ENCODE results near the gene RAVER1. TPM values are rescaled to one million over a fixed set of nuclear protein-coding genes. Genes with fewer than 3 reads are reported as not detected.
"Not testable (repeated sequence)": the region's sequence is repeated elsewhere in the genome, so short reads cannot be mapped to it uniquely, and the experiment has no call there.

Gene RAVER1
- polyA plus RNA-seq (2013) = 32.5 and 33.1 TPM in 2 replicates

DNA sequence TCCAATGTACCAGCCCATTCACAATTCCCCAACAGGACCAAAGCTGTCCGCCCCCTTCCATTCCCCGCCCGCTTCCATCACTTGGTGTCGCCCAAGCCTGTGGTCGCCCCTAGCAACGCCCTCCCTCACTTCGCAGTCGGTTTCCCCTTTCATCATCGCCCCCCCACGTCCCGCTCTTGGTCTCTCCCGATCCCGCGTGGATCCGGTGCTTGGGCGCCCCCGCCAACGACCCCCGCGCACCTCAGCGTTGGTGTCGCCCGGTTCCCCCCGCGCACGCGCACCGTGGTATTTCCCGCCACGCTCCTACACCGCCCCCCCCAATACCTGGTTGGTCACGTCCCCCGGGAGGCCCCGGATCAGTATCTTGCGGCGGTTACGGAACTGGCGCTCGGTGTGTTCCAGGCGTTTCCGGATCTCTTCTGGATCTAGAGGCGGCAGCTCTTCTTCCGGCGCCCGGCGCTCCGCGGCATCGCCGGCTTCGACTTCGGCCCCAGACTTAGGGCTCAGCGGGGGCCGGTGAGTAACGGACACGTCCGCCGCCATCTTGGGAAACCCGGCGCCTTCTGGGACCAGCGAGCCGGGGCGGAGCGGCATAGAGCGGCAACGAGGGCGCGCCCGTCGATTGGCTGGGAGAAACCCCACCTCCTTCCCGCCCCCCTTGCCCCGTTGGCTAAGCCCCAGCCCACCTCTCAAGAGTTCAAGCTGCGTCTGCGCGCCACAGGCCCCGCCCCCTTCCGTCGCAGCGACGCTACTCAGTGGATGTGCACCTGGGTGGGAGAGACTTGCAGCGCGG, at the start of gene RAVER1:
RAVER1 (minus strand) TSS at position 565 of the 793 bp plus-strand sequence; CDS start at position 543, 22 bp downstream.
- Histone ChIP-seq H2AFZ (ENCODE audit: insufficient read depth, low read length, poor library complexity) (peak within 1 kb of the TSS; percentile 88), H2BK120ac (ENCODE audit: insufficient read depth, low read length, poor library complexity) (peak within 1 kb of the TSS; percentile 65), H3K18ac (ENCODE audit: low read length) (peak within 1 kb of the TSS; percentile 58), H3K4me3 (ENCODE audit: low read depth, low read length) (peak within 1 kb of the TSS; percentile 86), H3K9me3 (ENCODE audit: insufficient read depth, low read depth, low read length) (no peaks in the 10 kb centered on the region), H3K36me3 (ENCODE audit: control insufficient read depth in 1 of 2, insufficient read depth in 2 of 2, low read length in 2 of 2) (peaks cover 24 to 26% of the 10 kb centered on the region in 2 experiments), H4K12ac (ENCODE audit: low read depth, low read length) (peak within 1 kb of the TSS; percentile 68), H4K8ac (ENCODE audit: low read depth, low read length) (peak within 1 kb of the TSS; percentile 80), H3K27me3 (ENCODE audit: insufficient read depth, low read length) (no peaks in the 10 kb centered on the region), H3K27ac (ENCODE audit: low read depth, low read length) (peak within 1 kb of the TSS; percentile 54), H3K23ac (ENCODE audit: low read length) (no peak within 1 kb of the TSS), H3K79me1 (ENCODE audit: low read length) (peaks cover 6% of the 10 kb centered on the region), H3K79me2 (ENCODE audit: control insufficient read depth, insufficient read depth, low read length, poor library complexity) (peaks cover 11% of the 10 kb centered on the region), H3K4me1 (ENCODE audit: control insufficient read depth in 1 of 2, insufficient read depth in 2 of 2, low read length in 2 of 2) (peaks cover 18 to 20% of the 10 kb centered on the region in 2 experiments), H2BK12ac (ENCODE audit: low read length) (no peak within 1 kb of the TSS), H3K14ac (ENCODE audit: low read length) (peak within 1 kb of the TSS; percentile 59), H3K9ac (ENCODE audit: low read length) (peak within 1 kb of the TSS; percentile 74), H2AK5ac (ENCODE audit: low read length) (peak within 1 kb of the TSS; percentile 38), H3K4ac (ENCODE audit: low read depth, low read length) (peak within 1 kb of the TSS; percentile 85), H2BK5ac (ENCODE audit: low read depth, low read length, poor library complexity) (peak within 1 kb of the TSS; percentile 59), H3K4me2 (ENCODE audit: low read length) (peak within 1 kb of the TSS; percentile 94), H4K91ac (ENCODE audit: low read depth, low read length) (peak within 1 kb of the TSS; percentile 73)
- peak; percentile 98 for DNase-seq
- no CpG with 5 or more reads among the region's 82 CpGs for WGBS (ENCODE audit: extremely low coverage, insufficient coverage, insufficient read length)

DNA sequence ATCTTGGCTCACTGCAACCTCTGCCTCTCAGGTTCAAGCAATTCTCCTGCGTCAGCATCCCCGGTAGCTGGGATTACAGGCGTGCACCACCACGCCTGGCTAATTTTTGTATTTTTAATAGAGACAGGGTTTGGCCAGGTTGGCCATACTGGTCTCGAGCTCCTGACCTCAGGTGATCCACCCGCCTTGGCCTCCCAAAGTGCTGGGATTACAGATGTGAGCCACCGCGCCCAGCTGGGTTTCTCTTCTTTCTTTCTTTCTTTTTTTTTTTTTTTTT, 49.8 kb upstream of the RAVER1 start:
- not testable (repeated sequence) for H2AFZ ChIP-seq (ENCODE audit: insufficient read depth, low read length, poor library complexity); H4K12ac ChIP-seq (ENCODE audit: low read depth, low read length); H4K91ac ChIP-seq (ENCODE audit: low read depth, low read length); H3K27me3 ChIP-seq (ENCODE audit: insufficient read depth, low read length); H3K4me1 ChIP-seq (ENCODE audit: control insufficient read depth in 1 of 2, insufficient read depth in 2 of 2, low read length in 2 of 2); H3K27ac ChIP-seq (ENCODE audit: low read depth, low read length); H3K9ac ChIP-seq (ENCODE audit: low read length); H3K4ac ChIP-seq (ENCODE audit: low read depth, low read length); H3K23ac ChIP-seq (ENCODE audit: low read length); H2BK5ac ChIP-seq (ENCODE audit: low read depth, low read length, poor library complexity); H3K9me3 ChIP-seq (ENCODE audit: insufficient read depth, low read depth, low read length); H3K4me3 ChIP-seq (ENCODE audit: low read depth, low read length); H3K18ac ChIP-seq (ENCODE audit: low read length); H3K4me2 ChIP-seq (ENCODE audit: low read length); DNase-seq; H3K14ac ChIP-seq (ENCODE audit: low read length); H2BK120ac ChIP-seq (ENCODE audit: insufficient read depth, low read length, poor library complexity); H2AK5ac ChIP-seq (ENCODE audit: low read length); H4K8ac ChIP-seq (ENCODE audit: low read depth, low read length); H2BK12ac ChIP-seq (ENCODE audit: low read length); H3K79me2 ChIP-seq (ENCODE audit: control insufficient read depth, insufficient read depth, low read length, poor library complexity); H3K79me1 ChIP-seq (ENCODE audit: low read length); H3K36me3 ChIP-seq (ENCODE audit: control insufficient read depth in 1 of 2, insufficient read depth in 2 of 2, low read length in 2 of 2)
- no CpG with 5 or more reads among the region's 8 CpGs for WGBS (ENCODE audit: extremely low coverage, insufficient coverage, insufficient read length)

DNA sequence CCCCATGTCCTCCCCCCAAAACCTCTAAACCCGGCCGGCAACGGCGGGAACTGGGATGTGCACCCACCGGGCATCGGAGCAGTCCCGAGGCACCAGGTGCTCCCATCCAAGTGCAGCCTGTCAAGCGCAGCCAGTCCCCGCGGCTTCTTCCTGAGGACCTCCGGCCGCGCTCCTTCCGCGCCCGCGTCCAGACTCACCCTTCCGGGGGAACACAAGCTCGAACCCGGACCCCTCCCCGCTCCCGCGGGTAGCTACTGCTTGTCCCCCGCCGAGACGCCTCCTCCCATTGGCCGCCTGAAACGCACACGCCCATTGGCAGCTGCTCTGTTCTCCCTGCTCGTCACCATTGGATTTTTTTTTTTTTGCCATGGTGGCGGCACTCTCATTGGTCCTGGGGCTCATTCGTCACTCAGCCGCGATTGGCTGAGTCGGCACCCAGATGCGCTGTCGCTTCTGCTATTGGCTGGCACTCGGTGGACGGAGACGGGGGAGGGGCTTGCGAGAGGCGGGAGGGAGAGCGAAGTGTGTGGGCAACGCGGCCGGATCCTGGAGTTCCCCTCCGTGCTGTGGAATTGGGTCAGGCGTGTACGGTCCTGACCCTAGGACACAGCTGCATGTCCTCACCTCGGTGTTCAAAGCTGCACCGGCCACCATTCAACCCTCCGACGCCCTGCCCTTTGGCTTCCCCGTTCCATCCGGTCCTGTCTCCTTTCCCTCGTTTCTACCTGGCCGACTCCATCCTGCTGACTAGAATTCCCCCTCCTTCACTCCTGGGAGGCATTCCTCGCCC, 47.2 kb upstream of the RAVER1 start, which contains the start of gene TYK2:
TYK2 (minus strand) TSS at position 260 of the 790 bp plus-strand sequence. CDS start 2,166 bp downstream, outside the sequence.
- H3K9ac ChIP-seq (ENCODE audit: low read length) = peak within 1 kb of the TSS; percentile 89
- no peak within 1 kb of the TSS for H2AK5ac ChIP-seq (ENCODE audit: low read length)
- peak; percentile 99 for DNase-seq
- peak within 1 kb of the TSS; percentile 91 for H3K4me2 ChIP-seq (ENCODE audit: low read length)
- peak within 1 kb of the TSS; percentile 55 for H2BK5ac ChIP-seq (ENCODE audit: low read depth, low read length, poor library complexity)
- H3K27ac ChIP-seq (ENCODE audit: low read depth, low read length) = peak within 1 kb of the TSS; percentile 51
- peak within 1 kb of the TSS; percentile 75 for H2AFZ ChIP-seq (ENCODE audit: insufficient read depth, low read length, poor library complexity)
- H4K8ac ChIP-seq (ENCODE audit: low read depth, low read length) = peak within 1 kb of the TSS; percentile 89
- H3K18ac ChIP-seq (ENCODE audit: low read length) = peak within 1 kb of the TSS; percentile 91
- no peak within 1 kb of the TSS for H3K23ac ChIP-seq (ENCODE audit: low read length)
- peaks cover 9% of the 10 kb centered on the region in 2 experiments for H3K36me3 ChIP-seq (ENCODE audit: control insufficient read depth in 1 of 2, insufficient read depth in 2 of 2, low read length in 2 of 2)
- no peaks in the 10 kb centered on the region for H3K27me3 ChIP-seq (ENCODE audit: insufficient read depth, low read length)
- H3K4me1 ChIP-seq (ENCODE audit: control insufficient read depth in 1 of 2, insufficient read depth in 2 of 2, low read length in 2 of 2) = peaks cover 3 to 7% of the 10 kb centered on the region in 2 experiments
- peak within 1 kb of the TSS; percentile 63 for H4K12ac ChIP-seq (ENCODE audit: low read depth, low read length)
- no peak within 1 kb of the TSS for H2BK12ac ChIP-seq (ENCODE audit: low read length)
- H4K91ac ChIP-seq (ENCODE audit: low read depth, low read length) = peak within 1 kb of the TSS; percentile 63
- peak within 1 kb of the TSS; percentile 33 for H2BK120ac ChIP-seq (ENCODE audit: insufficient read depth, low read length, poor library complexity)
- peaks cover 8% of the 10 kb centered on the region for H3K79me1 ChIP-seq (ENCODE audit: low read length)
- peak within 1 kb of the TSS; percentile 89 for H3K4me3 ChIP-seq (ENCODE audit: low read depth, low read length)
- no peaks in the 10 kb centered on the region for H3K9me3 ChIP-seq (ENCODE audit: insufficient read depth, low read depth, low read length)
- WGBS (ENCODE audit: extremely low coverage, insufficient coverage, insufficient read length) = no CpG with 5 or more reads among the region's 58 CpGs
- H3K4ac ChIP-seq (ENCODE audit: low read depth, low read length) = peak within 1 kb of the TSS; percentile 38
- H3K79me2 ChIP-seq (ENCODE audit: control insufficient read depth, insufficient read depth, low read length, poor library complexity) = peaks cover 6% of the 10 kb centered on the region
- peak within 1 kb of the TSS; percentile 81 for H3K14ac ChIP-seq (ENCODE audit: low read length)

- H3K18ac ChIP-seq (ENCODE audit: low read length) = peak overlapping the region; percentile 91
- H3K14ac ChIP-seq (ENCODE audit: low read length) = peak overlapping the region; percentile 81
- peak overlapping the region; percentile 89 for H3K4me3 ChIP-seq (ENCODE audit: low read depth, low read length)
- no peak for DNase-seq
- H3K23ac ChIP-seq (ENCODE audit: low read length) = no peak overlapping the region
- H3K4me1 ChIP-seq (ENCODE audit: control insufficient read depth in 1 of 2, insufficient read depth in 2 of 2, low read length in 2 of 2) = peaks cover 3 to 7% of the 10 kb centered on the region in 2 experiments
- H2BK5ac ChIP-seq (ENCODE audit: low read depth, low read length, poor library complexity) = peak overlapping the region; percentile 55
- H2AFZ ChIP-seq (ENCODE audit: insufficient read depth, low read length, poor library complexity) = peak overlapping the region; percentile 75
- peak overlapping the region; percentile 38 for H3K4ac ChIP-seq (ENCODE audit: low read depth, low read length)
- H2BK120ac ChIP-seq (ENCODE audit: insufficient read depth, low read length, poor library complexity) = peak overlapping the region; percentile 33
- peak overlapping the region; percentile 91 for H3K4me2 ChIP-seq (ENCODE audit: low read length)
- H4K12ac ChIP-seq (ENCODE audit: low read depth, low read length) = peak overlapping the region; percentile 63
- peak overlapping the region; percentile 63 for H4K91ac ChIP-seq (ENCODE audit: low read depth, low read length)
- H3K27me3 ChIP-seq (ENCODE audit: insufficient read depth, low read length) = no peaks in the 10 kb centered on the region
- H2BK12ac ChIP-seq (ENCODE audit: low read length) = no peak overlapping the region
- H3K79me1 ChIP-seq (ENCODE audit: low read length) = peaks cover 8% of the 10 kb centered on the region
- no CpG with 5 or more reads among the region's 10 CpGs for WGBS (ENCODE audit: extremely low coverage, insufficient coverage, insufficient read length)
- peaks cover 6% of the 10 kb centered on the region for H3K79me2 ChIP-seq (ENCODE audit: control insufficient read depth, insufficient read depth, low read length, poor library complexity)
- H3K27ac ChIP-seq (ENCODE audit: low read depth, low read length) = peak overlapping the region; percentile 51
- H2AK5ac ChIP-seq (ENCODE audit: low read length) = no peak overlapping the region
- peaks cover 9 to 14% of the 10 kb centered on the region in 2 experiments for H3K36me3 ChIP-seq (ENCODE audit: control insufficient read depth in 1 of 2, insufficient read depth in 2 of 2, low read length in 2 of 2)
- no peaks in the 10 kb centered on the region for H3K9me3 ChIP-seq (ENCODE audit: insufficient read depth, low read depth, low read length)
- peak overlapping the region; percentile 89 for H3K9ac ChIP-seq (ENCODE audit: low read length)
- peak overlapping the region; percentile 89 for H4K8ac ChIP-seq (ENCODE audit: low read depth, low read length)
These were observed 46.6 kb upstream of the RAVER1 start for GRCh38 chr19:10379880-10380312.

All from trophoblast cell (in vitro differentiated cells and primary cell).